COLO829 (cell line): ENCODE results near the gene SH3BP2.

ENCODE experiments used
- DNase-seq: peaks from one replicate; pipeline ENCODE4 v3.0.0; 2012; ENCODE audit warnings: low spot score

The SH3BP2 gene

DNA sequence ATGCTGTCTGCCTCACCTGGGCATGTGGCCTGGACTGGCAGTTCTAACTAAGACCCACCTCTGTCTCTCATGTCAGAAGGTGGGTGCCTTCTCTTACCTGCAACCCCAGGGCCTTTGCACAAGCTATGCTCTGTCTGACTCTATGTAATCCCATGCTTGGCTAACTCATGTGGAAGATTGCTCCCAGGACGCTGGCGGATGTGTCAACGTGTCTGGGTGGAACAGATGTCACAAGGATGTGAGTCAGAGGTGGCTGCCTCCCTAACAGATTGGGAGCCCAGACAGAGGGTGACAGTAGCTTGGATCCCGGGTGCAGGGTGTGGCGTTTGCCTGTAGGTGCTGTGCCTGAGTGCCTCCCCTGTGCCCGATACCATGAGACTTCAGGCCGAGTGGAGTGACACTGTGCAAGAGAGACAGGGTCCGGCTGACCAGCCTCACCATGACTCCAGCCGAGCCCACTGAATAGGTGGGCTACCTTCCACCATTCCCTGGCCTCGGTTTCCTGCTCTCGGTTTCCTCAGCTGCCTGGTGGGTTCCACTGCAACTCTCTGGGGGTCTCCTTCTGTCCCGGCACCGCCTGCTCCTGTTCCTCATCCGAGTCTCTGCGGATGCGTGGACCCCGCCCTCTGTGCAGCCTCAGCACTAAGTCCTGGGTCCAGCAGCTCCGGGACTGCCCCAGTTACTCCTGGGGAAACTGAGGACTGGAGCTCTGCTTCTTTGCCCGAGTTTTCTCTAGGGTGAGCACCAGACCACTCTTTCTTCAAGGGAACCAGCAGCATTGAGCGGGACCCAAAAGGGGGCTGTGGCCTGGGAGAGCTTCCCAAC lies 11.0 kb downstream of the SH3BP2 start:
- no peak for DNase-seq

DNA sequence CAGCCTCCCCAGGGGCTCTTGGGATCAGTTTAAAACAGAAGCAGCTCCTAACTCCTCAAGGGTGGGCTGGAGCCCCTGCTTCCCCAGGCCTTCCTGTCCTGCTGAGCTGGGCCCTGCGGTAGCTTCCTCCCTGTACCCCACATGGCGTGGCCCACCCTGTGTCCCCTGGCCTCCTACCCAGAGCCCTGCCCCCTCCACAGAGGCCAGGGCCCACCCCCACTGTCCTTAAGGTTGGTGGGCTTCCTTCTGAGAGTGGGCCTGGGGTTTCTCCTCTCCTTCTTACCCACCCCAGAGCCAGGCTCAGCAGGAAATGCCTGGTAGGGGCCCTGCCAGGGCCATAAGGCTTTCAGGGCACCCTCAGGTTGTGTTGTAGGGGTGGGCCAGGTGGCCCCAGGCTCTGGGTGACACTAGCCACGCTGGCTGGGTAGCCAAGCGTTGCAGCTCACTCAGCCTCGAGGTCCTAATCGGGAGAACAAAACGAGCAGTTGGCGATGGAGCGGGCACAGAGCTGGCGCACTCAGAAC lies 11.6 kb downstream of the SH3BP2 start:
- no peak for DNase-seq

- no peak for DNase-seq
Observed at GRCh38 chr4:2804973-2805501, 12.2 kb downstream of the SH3BP2 start.

- DNase-seq = no peak
Observed at GRCh38 chr4:2805712-2806389, 13.0 kb downstream of the SH3BP2 start.

GRCh38 chr4:2806390-2807355 lies 13.8 kb downstream of the SH3BP2 start:
- no peak for DNase-seq

GRCh38 chr4:2807571-2807970 lies 14.7 kb downstream of the SH3BP2 start:
- no peak for DNase-seq

GRCh38 chr4:2808001-2808400 lies 15.1 kb downstream of the SH3BP2 start:
- DNase-seq = no peak

DNA sequence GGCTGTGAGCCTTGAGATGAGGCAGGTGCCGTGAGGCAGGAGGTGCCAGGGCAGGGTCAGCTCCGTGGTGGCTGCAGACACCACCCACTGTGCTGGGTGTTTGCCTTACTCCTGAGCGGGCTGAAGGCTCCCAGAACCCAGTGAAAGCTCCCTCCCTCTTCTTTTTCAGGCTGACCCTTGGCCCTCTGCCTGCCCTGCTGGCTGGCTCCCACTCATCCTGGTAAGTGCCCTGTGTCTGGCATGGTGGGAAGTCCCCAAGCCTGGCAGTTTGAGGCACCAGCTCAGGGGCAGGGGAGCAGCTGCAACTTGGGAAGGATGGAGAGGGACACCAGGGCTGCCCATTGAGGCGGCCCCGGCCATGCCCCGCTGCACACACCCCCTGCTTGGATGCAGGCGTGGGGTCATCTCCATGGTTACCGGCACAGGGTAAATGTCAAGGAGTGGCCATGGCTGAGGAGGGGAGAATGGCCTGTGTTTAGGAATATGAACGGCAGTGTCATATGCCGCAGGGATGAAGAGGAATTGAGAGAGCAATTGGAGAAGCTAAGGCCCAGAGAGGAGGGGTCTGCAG lies 16.8 kb downstream of the SH3BP2 start:
- no peak for DNase-seq

DNA sequence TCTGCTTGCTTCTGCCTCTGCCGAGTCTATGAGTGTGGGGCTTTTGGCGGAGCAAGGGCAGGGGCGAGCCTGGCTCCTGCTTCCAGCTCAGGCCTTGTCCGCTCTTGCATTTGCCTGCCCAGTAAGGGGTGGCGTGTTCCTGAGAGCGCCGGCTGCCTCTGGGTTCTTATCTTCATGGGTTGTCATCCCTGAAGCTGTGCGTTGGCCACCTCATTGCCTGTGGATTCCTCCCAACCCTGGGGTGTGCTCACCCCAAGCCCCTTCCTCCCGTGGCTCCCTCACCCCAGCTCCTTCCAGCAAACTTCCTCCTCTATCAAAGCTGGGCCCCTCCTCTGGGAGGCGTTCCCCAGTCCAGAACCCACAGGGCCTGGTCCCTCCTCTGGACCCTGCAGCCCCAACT lies 17.5 kb downstream of the SH3BP2 start:
- no peak for DNase-seq

- peak; percentile 78 for DNase-seq
Observed at GRCh38 chr4:2811830-2812611, 19.1 kb downstream of the SH3BP2 start.

DNA sequence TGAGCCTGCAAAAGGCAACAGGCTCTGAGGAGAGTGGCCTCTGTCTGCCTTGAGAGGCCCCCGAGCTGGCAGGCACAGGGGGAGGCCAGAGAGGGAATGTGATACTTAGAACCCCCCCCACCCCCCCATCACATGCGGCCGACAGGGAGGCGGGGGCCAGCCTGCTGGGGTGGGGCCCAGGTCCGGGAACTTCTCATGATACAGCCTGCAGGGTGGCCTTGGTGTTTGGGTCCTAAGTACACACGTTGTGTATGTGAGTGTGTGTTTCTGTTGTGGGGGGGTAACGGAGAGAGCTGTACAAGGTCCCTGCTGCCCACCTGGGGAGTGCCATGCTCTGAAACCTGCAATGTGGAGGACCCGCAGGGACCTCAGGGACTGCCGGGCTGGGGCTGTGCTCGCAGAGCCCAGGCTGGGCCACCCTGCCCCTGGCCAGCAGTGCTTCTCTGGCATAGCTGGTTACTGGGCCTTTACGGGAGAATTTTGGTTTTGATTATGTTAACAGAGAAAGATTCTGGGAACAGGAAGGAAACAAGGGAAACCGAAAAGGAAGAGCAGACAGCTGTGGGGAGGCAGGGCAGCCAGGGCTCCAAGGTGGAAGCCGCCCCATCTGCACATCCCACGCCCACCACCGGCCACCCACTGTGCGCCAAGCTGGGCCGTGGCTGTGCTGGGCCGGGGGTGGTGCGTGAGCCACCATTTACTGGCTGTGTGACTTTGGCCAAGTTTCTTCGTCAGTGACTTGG lies 19.9 kb downstream of the SH3BP2 start:
- DNase-seq = no peak

GRCh38 chr4:2813446-2814405 lies 20.8 kb downstream of the SH3BP2 start:
- no peak for DNase-seq

DNA sequence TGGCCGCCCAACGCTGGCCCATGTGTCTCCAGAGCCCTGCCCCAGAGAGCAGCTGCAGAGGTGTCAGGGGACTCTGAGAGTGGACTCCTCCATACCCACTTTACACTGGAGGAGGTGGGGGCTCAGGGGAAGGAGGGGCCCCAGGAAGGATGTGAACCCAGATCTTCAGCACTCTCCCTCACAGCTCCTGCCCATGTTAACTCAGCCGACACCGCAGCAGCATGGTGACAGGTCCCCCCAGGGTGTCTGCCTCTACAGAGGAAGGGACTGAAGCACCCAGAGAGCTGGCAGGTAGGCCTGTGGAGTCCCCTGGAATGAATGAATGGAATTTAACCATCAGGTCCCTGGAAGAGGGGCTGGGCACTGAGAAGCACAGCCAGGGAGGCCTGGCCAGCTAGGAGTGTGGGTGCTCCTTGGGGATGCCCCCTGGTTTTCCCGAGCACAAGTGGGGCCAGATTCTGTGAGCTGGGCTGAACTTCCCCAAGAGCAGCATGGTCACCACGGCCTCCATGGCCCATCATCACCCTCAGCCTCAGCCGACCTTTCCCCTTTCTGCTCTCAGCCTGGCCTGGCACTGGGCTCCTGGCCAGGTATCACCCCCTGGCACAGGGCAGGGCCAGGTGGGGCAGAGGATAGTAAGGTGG lies 21.9 kb downstream of the SH3BP2 start:
- DNase-seq = no peak

DNA sequence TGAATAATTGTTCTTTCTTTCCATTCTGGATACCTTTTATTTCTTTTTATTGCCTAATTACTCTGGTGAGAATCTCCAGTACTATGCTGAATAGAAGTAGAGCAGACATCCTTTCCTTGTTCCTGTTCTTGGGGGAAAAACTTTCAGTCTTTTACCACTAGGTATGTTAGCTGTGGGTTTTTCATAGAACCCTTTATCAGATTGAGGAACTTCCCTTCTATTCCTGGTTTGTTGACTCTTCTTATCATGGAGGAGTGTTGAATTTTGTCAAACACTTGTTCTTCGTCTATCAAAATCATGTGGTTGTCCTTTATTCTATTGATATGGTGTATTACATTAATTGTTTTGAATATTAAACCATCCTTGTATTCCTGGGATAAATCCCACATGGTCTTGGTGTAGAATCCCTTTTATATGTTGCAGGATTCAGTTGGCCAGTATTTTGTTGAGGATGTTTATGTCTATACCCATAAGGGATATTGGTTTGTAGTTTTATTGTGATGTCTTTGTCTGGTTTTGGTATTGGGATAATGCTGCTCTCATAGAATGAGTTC lies 23.6 kb downstream of the SH3BP2 start:
- no peak for DNase-seq

- DNase-seq = no peak
Observed at GRCh38 chr4:2817137-2817536, 24.3 kb downstream of the SH3BP2 start.

- DNase-seq = no peak
Observed at GRCh38 chr4:2817701-2818350, 24.9 kb downstream of the SH3BP2 start.

GRCh38 chr4:2818351-2818939 lies 25.6 kb downstream of the SH3BP2 start:
- no peak for DNase-seq
